Prostate gland (tissue), 2 donors: ENCODE results near the gene BMERB1. TPM values are rescaled to one million over a fixed set of nuclear protein-coding genes. Genes with fewer than 3 reads are reported as not detected.

Experiments used
- DNase-seq: peaks from one replicate; pipeline ENCODE4 v3.0.0-alpha.2; 2019; ENCODE audit warnings: low spot score
- H3K27ac ChIP-seq, 2 donors: fragments of 200-600 bp; sonication (generic); 2 replicates each; pipeline ENCODE4 v1.5.1; 2017 to 2019
- H3K27me3 ChIP-seq: fragments of 200-600 bp; sonication (generic); replicated peaks from 2 replicates; pipeline ENCODE4 v1.5.1; 2019; ENCODE audit not compliant: insufficient read depth
- H3K36me3 ChIP-seq, 2 donors: fragments of 200-600 bp; sonication (generic); 1 replicate in 1 of 2; 2 replicates in 1 of 2; pipeline versions ENCODE4 v1.5.1 to v1.8.1; 2017 to 2019
- H3K4me1 ChIP-seq: fragments of 200-600 bp; sonication (generic); replicated peaks from 2 replicates; pipeline ENCODE4 v1.5.1; 2019
- H3K4me3 ChIP-seq, 2 donors: fragments of 200-600 bp; sonication (generic); 2 replicates each; pipeline ENCODE4 v1.5.1; 2017 to 2019
- H3K9me3 ChIP-seq: fragments of 200-600 bp; sonication (generic); 2 replicates; pipeline ENCODE4 v1.5.1; 2017
- POLR2A ChIP-seq: fragments of 450-650 bp; IDR thresholded peaks from one replicate; pipeline ENCODE4 v1.6.1; 2016; ENCODE audit warnings: antibody characterized with exemption, mild to moderate bottlenecking
- POLR2AphosphoS5 ChIP-seq: sonication (generic); formaldehyde crosslinking; IDR thresholded peaks from one replicate; pipeline ENCODE4 v1.6.1; 2017; ENCODE audit warnings: antibody characterized with exemption
- WGBS: methylation state at CpG from one replicate; pipeline ENCODE4 v1.1.5; 2018; 5-methylcytosine and 5-hydroxymethylcytosine counted together
- intact Hi-C: fragments of 100-400 bp; cut with DNase I; formaldehyde crosslinking; loops from one replicate; pipeline ENCODE4 v1.14.2; 2022
- total RNA-seq, 2 donors: library from RNA; depleted of rRNA; stranded (reverse); fragments of >200 nt; gene quantifications; one replicate each; pipeline ENCODE4 v1.1.0, GENCODE V29; 2016
- TF ChIP-seq, protein P1 (sequence below), 4 experiments: fragments of 200-600 bp in 2 of 4; fragments of 450-650 bp in 2 of 4; sonication (generic) in 2 of 4; IDR thresholded peaks; 1 replicate in 3 of 4; 2 replicates in 1 of 4; pipeline ENCODE4 v1.5.1; 2016 to 2019; ENCODE audit warnings: antibody characterized with exemption in 4 of 4, mild to moderate bottlenecking in 2 of 4, moderate library complexity in 2 of 4

Gene BMERB1
- total RNA-seq, 2 donors from 2014 or later = 49.1 to 51.1 TPM

DNA sequence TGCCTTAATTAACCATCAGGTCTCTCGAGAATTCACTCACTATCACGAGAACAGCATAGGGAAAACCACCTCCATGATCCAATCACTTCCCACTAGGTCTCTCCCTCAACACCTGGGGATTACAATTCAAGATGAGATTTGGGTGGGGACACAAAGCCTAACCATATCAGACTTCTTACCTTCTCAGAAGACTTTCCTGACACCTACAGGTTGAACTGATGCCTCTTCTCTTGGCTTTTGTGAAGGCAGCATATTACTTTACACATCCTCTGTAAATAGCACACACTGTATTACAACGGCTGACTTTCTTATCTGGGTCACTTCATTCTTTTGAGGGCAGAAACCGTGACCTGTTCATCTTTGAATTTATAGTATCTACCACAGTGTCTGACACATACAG is 23.6 kb downstream of the BMERB1 start:
- H3K4me1 ChIP-seq = no peaks in the 10 kb centered on the region
- no peaks in the 10 kb centered on the region for H3K27me3 ChIP-seq
- TF ChIP-seq, protein P1, sequence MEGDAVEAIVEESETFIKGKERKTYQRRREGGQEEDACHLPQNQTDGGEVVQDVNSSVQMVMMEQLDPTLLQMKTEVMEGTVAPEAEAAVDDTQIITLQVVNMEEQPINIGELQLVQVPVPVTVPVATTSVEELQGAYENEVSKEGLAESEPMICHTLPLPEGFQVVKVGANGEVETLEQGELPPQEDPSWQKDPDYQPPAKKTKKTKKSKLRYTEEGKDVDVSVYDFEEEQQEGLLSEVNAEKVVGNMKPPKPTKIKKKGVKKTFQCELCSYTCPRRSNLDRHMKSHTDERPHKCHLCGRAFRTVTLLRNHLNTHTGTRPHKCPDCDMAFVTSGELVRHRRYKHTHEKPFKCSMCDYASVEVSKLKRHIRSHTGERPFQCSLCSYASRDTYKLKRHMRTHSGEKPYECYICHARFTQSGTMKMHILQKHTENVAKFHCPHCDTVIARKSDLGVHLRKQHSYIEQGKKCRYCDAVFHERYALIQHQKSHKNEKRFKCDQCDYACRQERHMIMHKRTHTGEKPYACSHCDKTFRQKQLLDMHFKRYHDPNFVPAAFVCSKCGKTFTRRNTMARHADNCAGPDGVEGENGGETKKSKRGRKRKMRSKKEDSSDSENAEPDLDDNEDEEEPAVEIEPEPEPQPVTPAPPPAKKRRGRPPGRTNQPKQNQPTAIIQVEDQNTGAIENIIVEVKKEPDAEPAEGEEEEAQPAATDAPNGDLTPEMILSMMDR (IDR thresholded peaks at IDR 0.05) = no peak
- no peak for TF ChIP-seq POLR2AphosphoS5
- TF ChIP-seq POLR2A = no peak
- DNase-seq = no peak
- H3K36me3 ChIP-seq = no peaks in the 10 kb centered on the region
- 69% methylated on average over 4 of the region's 4 CpGs for WGBS
- no peak overlapping the region for H3K27ac ChIP-seq
- intact Hi-C loops = no loop called here
- no peak overlapping the region for H3K4me3 ChIP-seq
- no peaks in the 10 kb centered on the region for H3K9me3 ChIP-seq

- Histone ChIP-seq H3K27ac (no peak overlapping the region), H3K36me3 (no peaks in the 10 kb centered on the region), H3K4me1 (no peaks in the 10 kb centered on the region), H3K9me3 (no peaks in the 10 kb centered on the region), H3K4me3 (no peak overlapping the region), H3K27me3 (no peaks in the 10 kb centered on the region)
- TF ChIP-seq, protein P1 (IDR thresholded peaks at IDR 0.05) = no peak
- TF ChIP-seq POLR2A (no peak), POLR2AphosphoS5 (no peak)
- intact Hi-C loops = no loop called here
- DNase-seq = no peak
- WGBS = 90% methylated on average over 1 of the region's 1 CpG
Observed at GRCh38 chr16:15459791-15460190, 25.4 kb downstream of the BMERB1 start.

- Histone ChIP-seq H3K4me3 (no peak overlapping the region), H3K27me3 (no peaks in the 10 kb centered on the region), H3K27ac (no peak overlapping the region), H3K9me3 (no peaks in the 10 kb centered on the region), H3K4me1 (no peaks in the 10 kb centered on the region), H3K36me3 (no peaks in the 10 kb centered on the region)
- TF ChIP-seq, protein P1 (IDR thresholded peaks at IDR 0.05) = no peak
- TF ChIP-seq POLR2A (no peak), POLR2AphosphoS5 (no peak)
- intact Hi-C loops = no loop called here
- WGBS = 83% methylated on average over 3 of the region's 3 CpGs
- no peak for DNase-seq
Observed at GRCh38 chr16:15460601-15461000, 26.2 kb downstream of the BMERB1 start.

DNA sequence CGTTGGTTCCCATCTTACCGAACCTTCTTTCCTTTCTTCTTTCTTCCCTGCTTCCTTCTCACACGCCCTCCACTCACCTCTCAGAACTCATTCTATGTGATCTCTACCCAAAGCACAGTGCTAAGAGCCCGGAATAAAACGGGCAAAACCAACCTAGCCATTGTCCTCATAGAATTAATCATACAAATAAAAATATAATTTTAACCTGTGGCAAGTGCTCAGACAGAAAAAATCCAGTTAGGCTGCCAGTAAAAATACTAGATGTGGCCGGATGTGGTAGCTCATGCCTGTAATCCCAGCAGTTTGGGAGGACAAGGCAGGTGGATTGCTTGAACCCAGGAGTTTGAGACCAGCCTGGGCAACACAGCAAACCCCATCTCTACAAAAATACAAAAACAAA is 27.0 kb downstream of the BMERB1 start:
- H3K27me3 ChIP-seq = no peaks in the 10 kb centered on the region
- H3K4me1 ChIP-seq = no peaks in the 10 kb centered on the region
- TF ChIP-seq POLR2AphosphoS5 = no peak
- TF ChIP-seq, protein P1 (IDR thresholded peaks at IDR 0.05) = no peak
- no peak for TF ChIP-seq POLR2A
- WGBS = 86% methylated on average over 6 of the region's 6 CpGs
- intact Hi-C loops = no loop called here
- H3K27ac ChIP-seq = no peak overlapping the region
- H3K9me3 ChIP-seq = no peaks in the 10 kb centered on the region
- no peaks in the 10 kb centered on the region for H3K36me3 ChIP-seq
- DNase-seq = no peak
- H3K4me3 ChIP-seq = no peak overlapping the region

DNA sequence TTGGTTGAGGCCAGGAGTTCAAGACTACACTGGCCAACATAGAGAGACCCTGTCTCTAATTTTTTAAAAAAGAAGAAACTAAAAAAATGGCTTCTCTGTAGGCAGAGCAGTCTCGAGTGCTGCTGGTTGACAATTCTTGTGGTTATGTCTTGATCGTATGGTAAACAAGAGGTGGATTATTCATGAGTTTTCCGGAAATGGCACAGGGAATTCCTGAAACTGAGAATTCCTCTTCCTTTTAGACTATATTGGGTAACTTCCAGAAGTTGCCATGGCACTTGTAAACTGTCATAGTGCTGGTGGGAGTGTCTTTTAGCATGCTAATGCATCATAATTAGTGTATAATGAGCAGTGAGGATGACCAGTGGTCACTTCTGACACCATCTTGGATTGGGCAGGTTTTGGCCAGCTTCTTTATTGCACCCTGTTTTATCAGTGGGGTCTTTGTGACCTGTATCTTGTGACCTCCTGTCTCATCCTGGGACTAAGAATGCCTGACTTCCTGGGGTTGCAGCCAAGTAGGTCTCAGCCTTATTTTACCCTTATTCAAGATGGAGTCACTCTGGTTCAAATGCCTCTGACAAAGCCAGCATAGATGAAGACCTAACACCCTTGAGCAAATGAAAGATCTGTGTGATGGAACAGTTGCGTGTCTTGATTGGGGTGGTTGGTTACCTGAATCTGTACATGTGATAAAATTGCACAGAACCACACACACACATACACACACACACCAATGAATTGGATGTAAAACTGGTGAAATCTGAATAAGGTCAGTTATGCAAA is 30.2 kb downstream of the BMERB1 start:
- Histone ChIP-seq H3K27me3 (no peaks in the 10 kb centered on the region), H3K9me3 (no peaks in the 10 kb centered on the region), H3K36me3 (no peaks in the 10 kb centered on the region), H3K4me1 (no peaks in the 10 kb centered on the region), H3K27ac (no peak overlapping the region), H3K4me3 (no peak overlapping the region)
- 71% methylated on average over 4 of the region's 4 CpGs for WGBS
- DNase-seq = no peak
- intact Hi-C loops = no loop called here
- TF ChIP-seq POLR2AphosphoS5 (no peak), POLR2A (no peak)
- TF ChIP-seq, protein P1 (IDR thresholded peaks at IDR 0.05) = no peak
